Esophagus muscularis mucosa (tissue), 4 donors: ENCODE results near the gene BRF1.

Experiments used
- CTCF ChIP-seq, 3 experiments: fragments of 200-600 bp in 2 of 3; fragments of 450-650 bp in 1 of 3; sonication (generic) in 2 of 3; IDR thresholded peaks; one replicate each; pipeline ENCODE4 v1.5.1; 2017 to 2019; ENCODE audit warnings: antibody characterized with exemption in 3 of 3, mild to moderate bottlenecking in 2 of 3, moderate library complexity in 1 of 3
- EP300 ChIP-seq: sonication (generic); formaldehyde crosslinking; IDR thresholded peaks from one replicate; pipeline ENCODE4 v1.6.1; 2017; ENCODE audit warnings: antibody characterized with exemption
- POLR2A ChIP-seq: fragments of 450-650 bp; IDR thresholded peaks from one replicate; pipeline ENCODE4 v1.6.1; 2017; ENCODE audit warnings: antibody characterized with exemption, moderate library complexity, mild to moderate bottlenecking, low read depth
- POLR2AphosphoS5 ChIP-seq, 2 donors: sonication (generic); formaldehyde crosslinking; IDR thresholded peaks; one replicate each; pipeline ENCODE4 v1.6.1; 2017; ENCODE audit warnings: antibody characterized with exemption in 2 of 2

- no peak for TF ChIP-seq CTCF (IDR thresholded peaks at IDR 0.05)
- TF ChIP-seq POLR2AphosphoS5 (IDR thresholded peaks at IDR 0.05) = no peak
- TF ChIP-seq POLR2A = no peak
- TF ChIP-seq EP300 = no peak
These were observed 56.5 kb downstream of the BRF1 start for GRCh38 chr14:105244334-105244733.
